Progenitor cell of endocrine pancreas (in vitro differentiated cells): ENCODE results near the gene LGALS9. TPM values are rescaled to one million over a fixed set of nuclear protein-coding genes. Genes with fewer than 3 reads are reported as not detected.

ENCODE experiments used
- DNase-seq: peaks from one replicate; pipeline ENCODE4 v3.0.0; 2021; ENCODE audit warnings: low spot score; ENCODE audit not compliant: unreplicated experiment
- H3K27ac Mint-ChIP-seq: 2 replicates; pipeline ENCODE4 v1.8.0; 2021; ENCODE audit warnings: mild to moderate bottlenecking, moderate library complexity, mixed read lengths
- H3K27me3 Mint-ChIP-seq: 2 replicates; pipeline ENCODE4 v1.8.0; 2021; ENCODE audit warnings: mixed read lengths
- H3K36me3 Mint-ChIP-seq: 2 replicates; pipeline ENCODE4 v1.8.0; 2022; ENCODE audit warnings: mixed read lengths; ENCODE audit not compliant: insufficient read depth
- H3K4me1 Mint-ChIP-seq: 2 replicates; pipeline ENCODE4 v1.8.0; 2021; ENCODE audit warnings: low read depth, mixed read lengths
- H3K4me3 Mint-ChIP-seq: 2 replicates; pipeline ENCODE4 v1.8.0; 2021; ENCODE audit warnings: low read depth, mild to moderate bottlenecking, moderate library complexity, mixed read lengths
- H3K9me3 Mint-ChIP-seq: 2 replicates; pipeline ENCODE4 v1.8.0; 2021; ENCODE audit warnings: low read depth, mixed read lengths
- total RNA-seq: library from RNA; stranded (reverse); gene quantifications from 2 replicates; pipeline ENCODE4 v1.2.1, GENCODE V29; 2021
- TF ChIP-seq, protein P1 (sequence below): fragments of 200-600 bp; sonication (generic); IDR thresholded peaks from one replicate; pipeline ENCODE4 v1.5.0; 2021; ENCODE audit warnings: antibody characterized with exemption, mild to moderate bottlenecking; ENCODE audit not compliant: unreplicated experiment

Gene LGALS9
- total RNA-seq, 1 donor from 2014 or later, result 2.1 TPM

- Mint-ChIP-seq H3K4me3 (no peak overlapping the region), H3K36me3 (peaks cover 7% of the 10 kb centered on the region)
Observed at GRCh38 chr17:27588354-27588753, 42.6 kb upstream of the LGALS9 start.

GRCh38 chr17:27590864-27591263 lies 40.1 kb upstream of the LGALS9 start:
- DNase-seq, result no peak
- TF ChIP-seq, protein P1, sequence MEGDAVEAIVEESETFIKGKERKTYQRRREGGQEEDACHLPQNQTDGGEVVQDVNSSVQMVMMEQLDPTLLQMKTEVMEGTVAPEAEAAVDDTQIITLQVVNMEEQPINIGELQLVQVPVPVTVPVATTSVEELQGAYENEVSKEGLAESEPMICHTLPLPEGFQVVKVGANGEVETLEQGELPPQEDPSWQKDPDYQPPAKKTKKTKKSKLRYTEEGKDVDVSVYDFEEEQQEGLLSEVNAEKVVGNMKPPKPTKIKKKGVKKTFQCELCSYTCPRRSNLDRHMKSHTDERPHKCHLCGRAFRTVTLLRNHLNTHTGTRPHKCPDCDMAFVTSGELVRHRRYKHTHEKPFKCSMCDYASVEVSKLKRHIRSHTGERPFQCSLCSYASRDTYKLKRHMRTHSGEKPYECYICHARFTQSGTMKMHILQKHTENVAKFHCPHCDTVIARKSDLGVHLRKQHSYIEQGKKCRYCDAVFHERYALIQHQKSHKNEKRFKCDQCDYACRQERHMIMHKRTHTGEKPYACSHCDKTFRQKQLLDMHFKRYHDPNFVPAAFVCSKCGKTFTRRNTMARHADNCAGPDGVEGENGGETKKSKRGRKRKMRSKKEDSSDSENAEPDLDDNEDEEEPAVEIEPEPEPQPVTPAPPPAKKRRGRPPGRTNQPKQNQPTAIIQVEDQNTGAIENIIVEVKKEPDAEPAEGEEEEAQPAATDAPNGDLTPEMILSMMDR, result no peak
- Mint-ChIP-seq H3K4me3 (no peak overlapping the region), H3K4me1 (peaks cover 5% of the 10 kb centered on the region), H3K27me3 (no peaks in the 10 kb centered on the region), H3K36me3 (peaks cover 9% of the 10 kb centered on the region), H3K27ac (no peak overlapping the region), H3K9me3 (no peaks in the 10 kb centered on the region)

More at GRCh38 chr17:27588354-27588753, 42.6 kb upstream of the LGALS9 start:
- Mint-ChIP-seq H3K4me1 (no peaks in the 10 kb centered on the region), H3K27me3 (no peaks in the 10 kb centered on the region), H3K27ac (no peak overlapping the region), H3K9me3 (no peaks in the 10 kb centered on the region)
- TF ChIP-seq, protein P1, result no peak
- no peak for DNase-seq

DNA sequence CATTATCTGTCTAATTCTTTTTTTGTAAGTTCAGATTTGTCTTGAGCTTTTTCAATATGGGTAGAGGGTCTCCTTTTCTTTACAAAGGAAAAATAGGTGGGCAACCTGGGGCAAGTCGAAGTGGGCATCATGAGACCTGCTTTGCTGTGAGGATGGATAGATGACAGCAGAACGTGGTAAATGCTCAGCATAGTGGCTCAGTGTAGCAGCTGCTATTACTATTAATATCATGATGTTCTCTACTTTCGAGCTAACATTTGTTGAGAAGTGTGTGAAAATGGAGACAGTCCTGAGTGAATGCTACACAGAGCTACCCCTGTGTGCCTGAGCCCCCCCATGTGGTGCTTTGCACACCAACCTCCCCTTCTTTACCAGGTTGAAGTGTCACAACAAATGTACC lies 39.0 kb upstream of the LGALS9 start:
- TF ChIP-seq, protein P1, result no peak
- Mint-ChIP-seq H3K9me3 (no peaks in the 10 kb centered on the region), H3K4me3 (no peak overlapping the region), H3K27ac (no peak overlapping the region), H3K27me3 (no peaks in the 10 kb centered on the region), H3K4me1 (peaks cover 5% of the 10 kb centered on the region), H3K36me3 (peaks cover 11% of the 10 kb centered on the region)
- DNase-seq, result no peak

GRCh38 chr17:27593232-27593856 lies 37.6 kb upstream of the LGALS9 start:
- H3K27ac Mint-ChIP-seq, result peak overlapping the region; percentile 67
- no peaks in the 10 kb centered on the region for H3K27me3 Mint-ChIP-seq
- DNase-seq, result no peak
- H3K4me1 Mint-ChIP-seq, result peaks cover 5% of the 10 kb centered on the region
- H3K4me3 Mint-ChIP-seq, result no peak overlapping the region
- TF ChIP-seq, protein P1, result no peak
- H3K36me3 Mint-ChIP-seq, result peaks cover 10% of the 10 kb centered on the region
- H3K9me3 Mint-ChIP-seq, result no peaks in the 10 kb centered on the region

- Mint-ChIP-seq H3K27ac (no peak overlapping the region), H3K4me1 (peaks cover 5% of the 10 kb centered on the region), H3K4me3 (no peak overlapping the region), H3K27me3 (no peaks in the 10 kb centered on the region), H3K36me3 (peaks cover 7% of the 10 kb centered on the region), H3K9me3 (no peaks in the 10 kb centered on the region)
- TF ChIP-seq, protein P1, result no peak
- DNase-seq, result no peak
Observed at GRCh38 chr17:27593857-27594255, 37.1 kb upstream of the LGALS9 start.
